Measurements from ENCODE around the gene RBM17.

- TF ChIP-seq EZH2phosphoT487 (IDR thresholded peaks at IDR 0.05; ENCODE audit: borderline replicate concordance, low read length) (no peak), EZH2 (IDR thresholded peaks at IDR 0.05; ENCODE audit: low read length, unreplicated experiment) (no peak)
- TF ChIP-seq, protein P1, sequence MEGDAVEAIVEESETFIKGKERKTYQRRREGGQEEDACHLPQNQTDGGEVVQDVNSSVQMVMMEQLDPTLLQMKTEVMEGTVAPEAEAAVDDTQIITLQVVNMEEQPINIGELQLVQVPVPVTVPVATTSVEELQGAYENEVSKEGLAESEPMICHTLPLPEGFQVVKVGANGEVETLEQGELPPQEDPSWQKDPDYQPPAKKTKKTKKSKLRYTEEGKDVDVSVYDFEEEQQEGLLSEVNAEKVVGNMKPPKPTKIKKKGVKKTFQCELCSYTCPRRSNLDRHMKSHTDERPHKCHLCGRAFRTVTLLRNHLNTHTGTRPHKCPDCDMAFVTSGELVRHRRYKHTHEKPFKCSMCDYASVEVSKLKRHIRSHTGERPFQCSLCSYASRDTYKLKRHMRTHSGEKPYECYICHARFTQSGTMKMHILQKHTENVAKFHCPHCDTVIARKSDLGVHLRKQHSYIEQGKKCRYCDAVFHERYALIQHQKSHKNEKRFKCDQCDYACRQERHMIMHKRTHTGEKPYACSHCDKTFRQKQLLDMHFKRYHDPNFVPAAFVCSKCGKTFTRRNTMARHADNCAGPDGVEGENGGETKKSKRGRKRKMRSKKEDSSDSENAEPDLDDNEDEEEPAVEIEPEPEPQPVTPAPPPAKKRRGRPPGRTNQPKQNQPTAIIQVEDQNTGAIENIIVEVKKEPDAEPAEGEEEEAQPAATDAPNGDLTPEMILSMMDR (conservative IDR thresholded peaks at IDR 0.05; ENCODE audit: low read depth, low read length) = no peak
Measured at GRCh38 chr10:6058682-6059475, 30.0 kb upstream of the RBM17 start.

Measured in PC-3 (cell line).